K562 (cell line): ENCODE measurements around the gene KRTAP20-3. TPM values are rescaled to one million over a fixed set of nuclear protein-coding genes. Genes with fewer than 3 reads are reported as not detected.

ENCODE experiments used
- HLTF ChIP-seq: fragments of 450-650 bp; IDR thresholded peaks from 2 replicates; pipeline ENCODE4 v1.6.1; 2016
- RBM22 ChIP-seq: fragments of 200-400 bp; formaldehyde crosslinking; IDR thresholded peaks from 2 replicates; pipeline ENCODE4 v1.6.1; 2018; ENCODE audit warnings: low read length, low read depth; ENCODE audit not compliant: poor library complexity, severe bottlenecking
- SETDB1 ChIP-seq: IDR thresholded peaks from one replicate; pipeline ENCODE4 v1.6.1; 2012; ENCODE audit warnings: low read length, control low read depth, inconsistent platforms
- ZNF696 ChIP-seq: fragments of 250-450 bp; sonication (Bioruptor Pico); conservative IDR thresholded peaks from 2 replicates; pipeline ENCODE4 v1.4.0; 2020; ENCODE audit warnings: mild to moderate bottlenecking, moderate library complexity
- ZNF778 ChIP-seq: fragments of 450-650 bp; formaldehyde crosslinking; IDR thresholded peaks from 2 replicates; pipeline ENCODE4 v1.4.0; 2020; ENCODE audit warnings: mild to moderate bottlenecking, moderate library complexity
- polyA plus RNA-seq, 8 experiments: library from polyadenylated mRNA; depleted of rRNA in 4 of 8; stranded (reverse) in 5 of 8; unstranded in 3 of 8; fragments of >200 nt; fragmentation: Nextera tagmentation in 2 of 8; fragmentation: Illumina TruSeq in 1 of 8; extraction: Ambion mirVana in 2 of 8; extraction: Trizol in 1 of 8; gene quantifications; 2 replicates each; pipeline versions ENCODE4 v1.2.1 to v1.2.3, GENCODE V29; 2011 to 2014; ENCODE audit warnings: inconsistent platforms in 1 of 8, missing spikeins in 1 of 8
- total RNA-seq, 7 experiments: library from RNA; depleted of rRNA in 6 of 7; stranded (reverse); fragments of >200 nt in 6 of 7; fragmentation: Illumina TruSeq in 2 of 7; extraction: Trizol in 2 of 7; gene quantifications; 2 replicates each; pipeline versions ENCODE4 v1.2.1 to v1.2.3, GENCODE V29; 2011 to 2021; ENCODE audit warnings: low replicate concordance in 1 of 7
- TF ChIP-seq, protein P1 (sequence below): sonication (generic); formaldehyde crosslinking; IDR thresholded peaks from 2 replicates; pipeline ENCODE4 v1.8.0; 2022; ENCODE audit warnings: mild to moderate bottlenecking, missing genetic modification reagents
- TF ChIP-seq, protein P2 (sequence below): IDR thresholded peaks from 2 replicates; pipeline ENCODE4 v1.6.1; 2011; ENCODE audit warnings: borderline replicate concordance, low read depth, mild to moderate bottlenecking, moderate library complexity, low read length; ENCODE audit not compliant: insufficient read depth, poor library complexity, severe bottlenecking
- TF ChIP-seq, protein P3 (sequence below): fragments of 450-650 bp; IDR thresholded peaks from 2 replicates; pipeline ENCODE4 v1.6.1; 2016; ENCODE audit warnings: mild to moderate bottlenecking, moderate library complexity

The KRTAP20-3 gene
- total and polyA plus RNA-seq, 9 of the 15 experiments (the other 6 are each of a cell fraction or from before 2014, with no cell fraction given), result not detected

DNA sequence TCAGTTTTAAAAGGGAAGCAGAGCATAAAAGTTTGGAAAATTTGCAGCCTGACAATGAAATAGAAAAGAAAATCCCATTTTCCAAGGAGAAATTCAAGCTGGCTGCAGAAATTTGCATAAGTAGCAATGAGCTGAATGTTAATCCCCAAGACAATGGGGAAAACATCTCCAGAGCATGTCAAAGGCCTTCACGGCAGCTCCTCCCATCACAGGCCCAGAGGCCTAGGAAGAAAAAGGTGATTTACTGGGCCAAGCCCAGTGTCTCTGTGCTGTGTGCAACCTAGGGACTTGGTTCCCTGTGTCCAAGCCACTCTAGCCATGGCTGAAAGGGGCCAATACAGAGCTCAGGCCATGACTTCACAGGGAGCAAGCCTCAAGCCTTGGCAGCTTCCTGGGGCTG, 26.1 kb downstream of the KRTAP20-3 start (continued):
- no peak for TF ChIP-seq ZNF778
- TF ChIP-seq ZNF696 (CRISPR knock-in tag), result no peak
- TF ChIP-seq SETDB1, result no peak
- TF ChIP-seq RBM22, result no peak
- no peak for TF ChIP-seq HLTF
- TF ChIP-seq, protein P1, sequence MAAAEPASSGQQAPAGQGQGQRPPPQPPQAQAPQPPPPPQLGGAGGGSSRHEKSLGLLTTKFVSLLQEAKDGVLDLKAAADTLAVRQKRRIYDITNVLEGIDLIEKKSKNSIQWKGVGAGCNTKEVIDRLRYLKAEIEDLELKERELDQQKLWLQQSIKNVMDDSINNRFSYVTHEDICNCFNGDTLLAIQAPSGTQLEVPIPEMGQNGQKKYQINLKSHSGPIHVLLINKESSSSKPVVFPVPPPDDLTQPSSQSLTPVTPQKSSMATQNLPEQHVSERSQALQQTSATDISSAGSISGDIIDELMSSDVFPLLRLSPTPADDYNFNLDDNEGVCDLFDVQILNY (CRISPR knock-in tag), result no peak
- TF ChIP-seq, protein P2, sequence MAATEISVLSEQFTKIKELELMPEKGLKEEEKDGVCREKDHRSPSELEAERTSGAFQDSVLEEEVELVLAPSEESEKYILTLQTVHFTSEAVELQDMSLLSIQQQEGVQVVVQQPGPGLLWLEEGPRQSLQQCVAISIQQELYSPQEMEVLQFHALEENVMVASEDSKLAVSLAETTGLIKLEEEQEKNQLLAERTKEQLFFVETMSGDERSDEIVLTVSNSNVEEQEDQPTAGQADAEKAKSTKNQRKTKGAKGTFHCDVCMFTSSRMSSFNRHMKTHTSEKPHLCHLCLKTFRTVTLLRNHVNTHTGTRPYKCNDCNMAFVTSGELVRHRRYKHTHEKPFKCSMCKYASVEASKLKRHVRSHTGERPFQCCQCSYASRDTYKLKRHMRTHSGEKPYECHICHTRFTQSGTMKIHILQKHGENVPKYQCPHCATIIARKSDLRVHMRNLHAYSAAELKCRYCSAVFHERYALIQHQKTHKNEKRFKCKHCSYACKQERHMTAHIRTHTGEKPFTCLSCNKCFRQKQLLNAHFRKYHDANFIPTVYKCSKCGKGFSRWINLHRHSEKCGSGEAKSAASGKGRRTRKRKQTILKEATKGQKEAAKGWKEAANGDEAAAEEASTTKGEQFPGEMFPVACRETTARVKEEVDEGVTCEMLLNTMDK, result no peak
- TF ChIP-seq, protein P3, sequence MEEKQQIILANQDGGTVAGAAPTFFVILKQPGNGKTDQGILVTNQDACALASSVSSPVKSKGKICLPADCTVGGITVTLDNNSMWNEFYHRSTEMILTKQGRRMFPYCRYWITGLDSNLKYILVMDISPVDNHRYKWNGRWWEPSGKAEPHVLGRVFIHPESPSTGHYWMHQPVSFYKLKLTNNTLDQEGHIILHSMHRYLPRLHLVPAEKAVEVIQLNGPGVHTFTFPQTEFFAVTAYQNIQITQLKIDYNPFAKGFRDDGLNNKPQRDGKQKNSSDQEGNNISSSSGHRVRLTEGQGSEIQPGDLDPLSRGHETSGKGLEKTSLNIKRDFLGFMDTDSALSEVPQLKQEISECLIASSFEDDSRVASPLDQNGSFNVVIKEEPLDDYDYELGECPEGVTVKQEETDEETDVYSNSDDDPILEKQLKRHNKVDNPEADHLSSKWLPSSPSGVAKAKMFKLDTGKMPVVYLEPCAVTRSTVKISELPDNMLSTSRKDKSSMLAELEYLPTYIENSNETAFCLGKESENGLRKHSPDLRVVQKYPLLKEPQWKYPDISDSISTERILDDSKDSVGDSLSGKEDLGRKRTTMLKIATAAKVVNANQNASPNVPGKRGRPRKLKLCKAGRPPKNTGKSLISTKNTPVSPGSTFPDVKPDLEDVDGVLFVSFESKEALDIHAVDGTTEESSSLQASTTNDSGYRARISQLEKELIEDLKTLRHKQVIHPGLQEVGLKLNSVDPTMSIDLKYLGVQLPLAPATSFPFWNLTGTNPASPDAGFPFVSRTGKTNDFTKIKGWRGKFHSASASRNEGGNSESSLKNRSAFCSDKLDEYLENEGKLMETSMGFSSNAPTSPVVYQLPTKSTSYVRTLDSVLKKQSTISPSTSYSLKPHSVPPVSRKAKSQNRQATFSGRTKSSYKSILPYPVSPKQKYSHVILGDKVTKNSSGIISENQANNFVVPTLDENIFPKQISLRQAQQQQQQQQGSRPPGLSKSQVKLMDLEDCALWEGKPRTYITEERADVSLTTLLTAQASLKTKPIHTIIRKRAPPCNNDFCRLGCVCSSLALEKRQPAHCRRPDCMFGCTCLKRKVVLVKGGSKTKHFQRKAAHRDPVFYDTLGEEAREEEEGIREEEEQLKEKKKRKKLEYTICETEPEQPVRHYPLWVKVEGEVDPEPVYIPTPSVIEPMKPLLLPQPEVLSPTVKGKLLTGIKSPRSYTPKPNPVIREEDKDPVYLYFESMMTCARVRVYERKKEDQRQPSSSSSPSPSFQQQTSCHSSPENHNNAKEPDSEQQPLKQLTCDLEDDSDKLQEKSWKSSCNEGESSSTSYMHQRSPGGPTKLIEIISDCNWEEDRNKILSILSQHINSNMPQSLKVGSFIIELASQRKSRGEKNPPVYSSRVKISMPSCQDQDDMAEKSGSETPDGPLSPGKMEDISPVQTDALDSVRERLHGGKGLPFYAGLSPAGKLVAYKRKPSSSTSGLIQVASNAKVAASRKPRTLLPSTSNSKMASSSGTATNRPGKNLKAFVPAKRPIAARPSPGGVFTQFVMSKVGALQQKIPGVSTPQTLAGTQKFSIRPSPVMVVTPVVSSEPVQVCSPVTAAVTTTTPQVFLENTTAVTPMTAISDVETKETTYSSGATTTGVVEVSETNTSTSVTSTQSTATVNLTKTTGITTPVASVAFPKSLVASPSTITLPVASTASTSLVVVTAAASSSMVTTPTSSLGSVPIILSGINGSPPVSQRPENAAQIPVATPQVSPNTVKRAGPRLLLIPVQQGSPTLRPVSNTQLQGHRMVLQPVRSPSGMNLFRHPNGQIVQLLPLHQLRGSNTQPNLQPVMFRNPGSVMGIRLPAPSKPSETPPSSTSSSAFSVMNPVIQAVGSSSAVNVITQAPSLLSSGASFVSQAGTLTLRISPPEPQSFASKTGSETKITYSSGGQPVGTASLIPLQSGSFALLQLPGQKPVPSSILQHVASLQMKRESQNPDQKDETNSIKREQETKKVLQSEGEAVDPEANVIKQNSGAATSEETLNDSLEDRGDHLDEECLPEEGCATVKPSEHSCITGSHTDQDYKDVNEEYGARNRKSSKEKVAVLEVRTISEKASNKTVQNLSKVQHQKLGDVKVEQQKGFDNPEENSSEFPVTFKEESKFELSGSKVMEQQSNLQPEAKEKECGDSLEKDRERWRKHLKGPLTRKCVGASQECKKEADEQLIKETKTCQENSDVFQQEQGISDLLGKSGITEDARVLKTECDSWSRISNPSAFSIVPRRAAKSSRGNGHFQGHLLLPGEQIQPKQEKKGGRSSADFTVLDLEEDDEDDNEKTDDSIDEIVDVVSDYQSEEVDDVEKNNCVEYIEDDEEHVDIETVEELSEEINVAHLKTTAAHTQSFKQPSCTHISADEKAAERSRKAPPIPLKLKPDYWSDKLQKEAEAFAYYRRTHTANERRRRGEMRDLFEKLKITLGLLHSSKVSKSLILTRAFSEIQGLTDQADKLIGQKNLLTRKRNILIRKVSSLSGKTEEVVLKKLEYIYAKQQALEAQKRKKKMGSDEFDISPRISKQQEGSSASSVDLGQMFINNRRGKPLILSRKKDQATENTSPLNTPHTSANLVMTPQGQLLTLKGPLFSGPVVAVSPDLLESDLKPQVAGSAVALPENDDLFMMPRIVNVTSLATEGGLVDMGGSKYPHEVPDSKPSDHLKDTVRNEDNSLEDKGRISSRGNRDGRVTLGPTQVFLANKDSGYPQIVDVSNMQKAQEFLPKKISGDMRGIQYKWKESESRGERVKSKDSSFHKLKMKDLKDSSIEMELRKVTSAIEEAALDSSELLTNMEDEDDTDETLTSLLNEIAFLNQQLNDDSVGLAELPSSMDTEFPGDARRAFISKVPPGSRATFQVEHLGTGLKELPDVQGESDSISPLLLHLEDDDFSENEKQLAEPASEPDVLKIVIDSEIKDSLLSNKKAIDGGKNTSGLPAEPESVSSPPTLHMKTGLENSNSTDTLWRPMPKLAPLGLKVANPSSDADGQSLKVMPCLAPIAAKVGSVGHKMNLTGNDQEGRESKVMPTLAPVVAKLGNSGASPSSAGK, result no peak
